ENCODE results near the gene ADARB2.

The ADARB2 gene

GRCh38 chr10:1609648-1609970 lies 127.7 kb downstream of the ADARB2 start:
- DNase-seq: no peak

- no peak for DNase-seq
Observed at GRCh38 chr10:1608851-1609647, 128.3 kb downstream of the ADARB2 start.

- no peak for DNase-seq
Observed at GRCh38 chr10:1608408-1608807, 128.9 kb downstream of the ADARB2 start.

- DNase-seq: no peak
Observed at GRCh38 chr10:1607466-1607865, 129.9 kb downstream of the ADARB2 start.

DNA sequence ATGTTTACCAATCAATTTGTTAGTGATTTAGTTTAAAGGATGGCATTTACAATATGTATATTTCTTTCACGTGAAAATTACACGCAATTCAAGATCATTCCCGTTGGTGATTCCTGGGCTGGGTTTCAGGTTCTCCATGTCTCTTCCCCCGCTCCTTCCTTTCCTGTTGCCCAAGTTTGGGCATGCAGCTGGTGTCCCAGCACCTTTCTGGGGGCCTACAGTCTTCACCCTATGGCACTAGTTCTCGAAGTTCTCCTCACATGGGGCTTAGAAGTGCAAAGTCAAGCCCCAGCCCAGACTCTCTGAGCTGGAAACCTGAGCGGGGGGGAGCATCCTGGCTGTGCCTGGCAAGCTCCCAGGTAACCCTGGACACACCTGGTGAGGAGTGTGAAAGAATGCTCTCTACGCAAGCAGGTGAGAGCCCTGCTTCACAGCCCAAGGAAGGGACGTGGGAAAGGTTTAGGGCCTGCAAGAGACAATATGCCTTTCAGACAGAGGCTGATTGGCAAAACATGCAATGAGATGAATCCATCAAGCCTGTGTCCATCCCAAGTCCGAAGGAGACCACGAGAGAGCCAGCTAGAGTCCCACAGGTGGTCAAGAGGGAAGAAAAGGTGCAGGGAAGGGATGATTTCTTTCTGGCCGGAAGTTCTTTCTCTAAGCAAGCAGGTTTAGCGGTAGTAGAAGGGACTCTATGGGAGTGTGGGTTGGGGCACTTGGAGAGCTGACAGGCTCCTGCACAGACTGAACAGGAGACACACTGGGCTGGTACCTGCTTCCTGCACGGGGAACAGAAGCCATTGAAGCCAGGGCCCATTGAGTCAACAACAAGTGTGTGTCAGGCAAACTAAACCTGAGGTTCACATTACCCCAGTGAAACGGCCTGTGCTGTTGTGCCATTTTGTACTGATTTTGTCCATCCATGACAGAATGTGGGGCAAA lies 131.1 kb downstream of the ADARB2 start:
- DNase-seq: no peak

GRCh38 chr10:1605121-1605520 lies 132.2 kb downstream of the ADARB2 start:
- DNase-seq: no peak

- no peak for DNase-seq
Observed at GRCh38 chr10:1604246-1604645, 133.1 kb downstream of the ADARB2 start.

DNA sequence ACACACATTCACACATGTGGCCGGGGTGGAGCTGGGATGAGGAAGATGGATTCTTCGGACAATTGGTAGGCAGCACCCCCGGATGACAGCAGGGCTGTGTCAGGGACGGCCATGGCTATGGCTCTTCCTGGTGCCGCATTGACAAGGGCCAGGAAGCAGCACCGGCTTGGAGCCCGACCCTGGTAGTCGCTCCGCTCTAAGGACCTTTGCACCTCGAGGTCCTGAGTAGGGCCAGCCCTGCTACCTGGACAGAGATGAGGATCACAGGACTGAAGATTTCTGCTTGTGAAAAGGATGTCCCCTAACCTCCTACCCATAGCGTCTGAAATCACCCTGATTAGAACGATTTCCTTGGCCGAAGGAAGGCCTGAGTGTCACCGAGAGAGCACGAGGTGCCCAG lies 134.1 kb downstream of the ADARB2 start:
- no peak for DNase-seq

DNA sequence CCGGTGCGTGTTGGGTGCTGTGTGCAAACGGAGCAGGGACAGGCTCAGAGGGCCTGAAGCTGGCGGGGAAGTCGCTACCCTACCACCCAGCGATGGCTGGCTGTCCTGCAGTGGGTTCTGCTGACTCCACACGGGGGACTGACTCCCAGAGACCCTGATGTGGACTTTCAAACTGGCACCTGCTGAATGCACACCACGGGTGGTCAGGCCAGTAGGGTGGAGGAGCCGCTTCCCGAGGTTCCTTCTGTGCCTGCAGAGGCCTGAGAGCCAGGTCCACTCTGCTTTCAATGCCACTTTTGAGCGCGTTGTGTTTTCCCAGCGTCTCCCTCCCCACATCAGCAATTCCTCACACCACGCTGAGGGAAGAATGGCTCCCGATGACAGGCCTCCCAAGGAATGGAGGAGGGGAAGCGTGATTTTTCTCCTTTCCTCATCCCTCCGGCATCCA lies 135.3 kb downstream of the ADARB2 start:
- DNase-seq: no peak

- no peak for DNase-seq
Observed at GRCh38 chr10:1601406-1601805, 135.9 kb downstream of the ADARB2 start.

- no peak for DNase-seq
Observed at GRCh38 chr10:1600861-1601260, 136.5 kb downstream of the ADARB2 start.

GRCh38 chr10:1598393-1599153 lies 138.8 kb downstream of the ADARB2 start:
- DNase-seq: no peak

DNA sequence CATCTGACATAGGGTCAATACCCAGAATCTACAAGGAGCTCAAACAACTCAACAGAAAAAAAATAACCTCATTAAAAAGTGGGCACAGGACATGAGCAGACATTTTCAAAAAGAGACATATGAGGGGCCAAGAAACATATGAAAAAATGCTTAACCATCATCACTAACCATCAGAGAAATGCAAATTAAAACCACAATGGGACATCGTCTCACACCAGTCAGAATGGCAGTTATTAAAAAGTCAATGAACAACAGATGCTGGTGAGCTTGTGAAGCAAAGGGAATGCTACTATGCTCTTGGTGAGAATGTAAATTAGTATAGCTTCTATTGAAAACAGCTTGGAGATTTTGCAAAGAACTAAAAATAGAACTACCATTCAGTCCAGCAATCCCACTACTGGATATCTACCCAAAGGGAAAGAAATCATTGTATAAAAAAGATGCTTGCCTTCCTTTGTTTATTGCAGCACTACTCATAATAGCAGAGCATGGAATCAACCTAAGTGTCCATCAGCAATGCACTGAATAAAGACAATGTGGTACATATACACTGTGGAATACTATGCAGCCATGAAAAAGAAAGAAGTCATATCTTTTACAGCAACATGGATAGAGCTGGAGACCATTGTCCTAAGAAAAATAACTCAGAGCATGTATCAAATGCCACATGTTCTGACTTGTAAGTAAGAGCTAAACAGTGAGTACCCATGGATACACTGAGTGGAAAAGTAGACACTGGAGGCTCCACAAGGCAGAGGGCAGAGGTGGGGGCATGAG lies 139.8 kb downstream of the ADARB2 start:
- DNase-seq: no peak

- DNase-seq: no peak
Observed at GRCh38 chr10:1596482-1597099, 140.7 kb downstream of the ADARB2 start.

GRCh38 chr10:1595726-1596125 lies 141.6 kb downstream of the ADARB2 start:
- no peak for DNase-seq

GRCh38 chr10:1595242-1595600 lies 142.1 kb downstream of the ADARB2 start:
- no peak for DNase-seq

- DNase-seq: no peak
Observed at GRCh38 chr10:1594372-1595241, 142.7 kb downstream of the ADARB2 start.

- no peak for DNase-seq
Observed at GRCh38 chr10:1591742-1592141, 145.6 kb downstream of the ADARB2 start.

DNA sequence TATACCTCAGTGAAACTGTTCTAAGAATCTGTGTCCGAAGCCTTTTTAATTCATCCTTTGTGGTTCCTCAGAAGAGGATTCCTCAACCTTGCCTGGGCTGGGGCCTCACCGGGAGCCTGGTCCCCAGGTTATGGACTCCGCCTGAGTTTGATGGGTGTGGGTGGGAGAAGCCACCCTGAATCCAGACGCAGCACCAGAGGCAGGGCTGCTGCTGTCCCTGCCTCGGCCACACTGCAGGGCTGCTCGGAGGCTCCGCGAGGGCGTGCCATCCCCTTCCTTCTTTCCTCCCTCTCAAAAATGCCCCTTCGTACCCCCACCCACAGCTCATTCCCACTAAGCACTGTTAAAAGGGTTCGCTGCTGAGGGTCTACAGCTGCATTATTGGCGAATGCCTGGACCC lies 146.3 kb downstream of the ADARB2 start:
- DNase-seq: no peak

DNA sequence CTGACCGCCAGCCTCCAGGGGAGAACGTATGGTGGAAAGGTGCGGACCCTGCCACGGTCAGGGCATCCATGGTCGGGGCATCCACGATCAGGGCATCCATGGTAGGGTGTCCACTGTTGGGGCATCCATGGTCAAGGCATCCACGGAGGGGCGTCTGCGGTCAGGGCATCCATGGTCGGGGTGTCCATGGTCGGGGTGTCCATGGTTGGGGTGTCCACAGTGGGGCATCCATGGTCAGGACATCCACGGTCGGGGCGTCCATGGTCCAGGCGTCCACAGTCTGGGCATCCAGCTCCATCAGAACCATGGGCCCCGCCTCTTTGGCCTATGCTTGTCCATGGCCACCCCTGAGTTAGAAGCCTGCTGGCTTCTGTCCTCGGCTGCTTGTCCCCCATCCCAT lies 148.1 kb downstream of the ADARB2 start:
- DNase-seq: no peak

- DNase-seq: no peak
Observed at GRCh38 chr10:1582739-1583138, 154.6 kb downstream of the ADARB2 start.
